Neuronal stem cell (in vitro differentiated cells): ENCODE measurements around the gene HSD17B7. TPM values are rescaled to one million over a fixed set of nuclear protein-coding genes. Genes with fewer than 3 reads are reported as not detected.

Source experiments
- small RNA-seq: library from polyadenylated mRNA; stranded (forward); fragments of <200 nt; extraction: miRNeasy Mini kit (QIAGEN cat#:217004); gene quantifications from one replicate; pipeline ENCODE3, GENCODE V24; 2013; ENCODE audit not compliant: insufficient read depth

HSD17B7 gene

Small RNA genes lying within 50 kb of the gene (small RNA-seq; reads per million reads assigned to genes)
- gene RN7SL861P: not detected
